Measurements from ENCODE around the gene RSPO4.

The RSPO4 gene

GRCh38 chr20:924639-925038 is 77.5 kb downstream of the RSPO4 start:
- H3K4me3 ChIP-seq (ENCODE audit: low read depth, low read length): no peak overlapping the region
- peak; percentile 78 for DNase-seq (ENCODE audit: low read depth)
- TF ChIP-seq, protein P1, sequence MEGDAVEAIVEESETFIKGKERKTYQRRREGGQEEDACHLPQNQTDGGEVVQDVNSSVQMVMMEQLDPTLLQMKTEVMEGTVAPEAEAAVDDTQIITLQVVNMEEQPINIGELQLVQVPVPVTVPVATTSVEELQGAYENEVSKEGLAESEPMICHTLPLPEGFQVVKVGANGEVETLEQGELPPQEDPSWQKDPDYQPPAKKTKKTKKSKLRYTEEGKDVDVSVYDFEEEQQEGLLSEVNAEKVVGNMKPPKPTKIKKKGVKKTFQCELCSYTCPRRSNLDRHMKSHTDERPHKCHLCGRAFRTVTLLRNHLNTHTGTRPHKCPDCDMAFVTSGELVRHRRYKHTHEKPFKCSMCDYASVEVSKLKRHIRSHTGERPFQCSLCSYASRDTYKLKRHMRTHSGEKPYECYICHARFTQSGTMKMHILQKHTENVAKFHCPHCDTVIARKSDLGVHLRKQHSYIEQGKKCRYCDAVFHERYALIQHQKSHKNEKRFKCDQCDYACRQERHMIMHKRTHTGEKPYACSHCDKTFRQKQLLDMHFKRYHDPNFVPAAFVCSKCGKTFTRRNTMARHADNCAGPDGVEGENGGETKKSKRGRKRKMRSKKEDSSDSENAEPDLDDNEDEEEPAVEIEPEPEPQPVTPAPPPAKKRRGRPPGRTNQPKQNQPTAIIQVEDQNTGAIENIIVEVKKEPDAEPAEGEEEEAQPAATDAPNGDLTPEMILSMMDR (IDR thresholded peaks at IDR 0.05; ENCODE audit: low read depth, low read length): no peak
- TF ChIP-seq MAX (IDR thresholded peaks at IDR 0.05; ENCODE audit: low read depth, low read length): peak; percentile 89

- H3K4me3 ChIP-seq (ENCODE audit: low read depth, low read length): no peak overlapping the region
- DNase-seq (ENCODE audit: low read depth): no peak
- no peak for TF ChIP-seq MYC (IDR thresholded peaks at IDR 0.05; ENCODE audit: low read depth, low read length)
- no peak for TF ChIP-seq MAX (IDR thresholded peaks at IDR 0.05; ENCODE audit: low read depth, low read length)
Observed at GRCh38 chr20:922781-923180, 79.3 kb downstream of the RSPO4 start.

- TF ChIP-seq, protein P1 (IDR thresholded peaks at IDR 0.05; ENCODE audit: low read depth, low read length): no peak
- TF ChIP-seq MYC (IDR thresholded peaks at IDR 0.05; ENCODE audit: low read depth, low read length): no peak
- no peak for TF ChIP-seq POLR2A (IDR thresholded peaks at IDR 0.05; ENCODE audit: extremely low read depth, insufficient read length)
- no peak for TF ChIP-seq MAX (IDR thresholded peaks at IDR 0.05; ENCODE audit: low read depth, low read length)
- no peak overlapping the region for H3K4me3 ChIP-seq (ENCODE audit: low read depth, low read length)
- DNase-seq (ENCODE audit: low read depth): no peak
Observed at GRCh38 chr20:921068-921467, 81.0 kb downstream of the RSPO4 start.

DNA sequence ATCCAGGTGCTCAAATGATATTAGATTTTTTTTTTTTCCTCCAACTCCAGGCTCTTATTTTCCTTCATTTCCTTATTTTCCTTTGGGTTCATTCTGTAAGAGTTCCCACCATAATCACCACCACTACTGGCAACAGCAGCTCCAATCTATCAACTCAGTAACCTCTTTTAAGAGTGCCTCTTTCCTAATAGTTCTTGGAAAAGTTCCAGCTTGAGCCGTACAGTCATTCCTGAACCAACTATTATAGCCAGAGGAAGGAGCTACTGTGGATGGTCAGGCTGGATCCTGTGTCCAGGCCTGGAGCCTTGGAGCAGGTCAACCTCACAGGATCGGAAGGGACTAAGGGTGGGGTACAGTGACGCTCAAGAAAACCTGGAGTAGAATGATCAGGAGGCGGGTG is 81.8 kb downstream of the RSPO4 start:
- TF ChIP-seq POLR2A (IDR thresholded peaks at IDR 0.05; ENCODE audit: extremely low read depth, insufficient read length): no peak
- no peak for TF ChIP-seq MYC (IDR thresholded peaks at IDR 0.05; ENCODE audit: low read depth, low read length)
- TF ChIP-seq, protein P1 (IDR thresholded peaks at IDR 0.05; ENCODE audit: low read depth, low read length): no peak
- TF ChIP-seq MAX (IDR thresholded peaks at IDR 0.05; ENCODE audit: low read depth, low read length): no peak
- no peak for DNase-seq (ENCODE audit: low read depth)
- no peak overlapping the region for H3K4me3 ChIP-seq (ENCODE audit: low read depth, low read length)

GRCh38 chr20:919491-919916 is 82.6 kb downstream of the RSPO4 start:
- TF ChIP-seq MAX (IDR thresholded peaks at IDR 0.05; ENCODE audit: low read depth, low read length) (no peak), POLR2A (IDR thresholded peaks at IDR 0.05; ENCODE audit: extremely low read depth, insufficient read length) (no peak), MYC (IDR thresholded peaks at IDR 0.05; ENCODE audit: low read depth, low read length) (no peak)
- TF ChIP-seq, protein P1 (IDR thresholded peaks at IDR 0.05; ENCODE audit: low read depth, low read length): no peak
- no peak for DNase-seq (ENCODE audit: low read depth)
- H3K4me3 ChIP-seq (ENCODE audit: low read depth, low read length): no peak overlapping the region

DNA sequence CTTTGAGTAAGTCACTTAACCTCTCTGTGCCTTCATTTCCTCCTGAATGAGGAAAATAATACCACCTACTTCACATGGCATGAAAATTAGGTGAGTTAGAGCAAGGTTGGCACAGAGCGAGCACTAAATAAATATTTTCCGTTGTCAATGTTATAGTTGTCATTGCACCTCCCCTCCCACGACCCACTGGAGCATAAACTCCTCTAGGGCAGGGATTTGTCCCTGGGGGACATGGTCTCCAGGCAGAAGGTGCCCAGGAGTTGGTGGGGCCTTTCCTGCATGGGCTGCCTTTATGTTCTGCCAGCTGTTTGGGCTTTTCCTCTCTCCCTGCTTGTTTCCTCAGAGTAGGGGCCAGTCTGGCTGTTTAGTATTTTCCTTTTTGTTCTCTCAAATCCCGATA is 84.7 kb downstream of the RSPO4 start:
- no peak for DNase-seq (ENCODE audit: low read depth)
- TF ChIP-seq POLR2A (IDR thresholded peaks at IDR 0.05; ENCODE audit: extremely low read depth, insufficient read length): no peak
- TF ChIP-seq, protein P1 (IDR thresholded peaks at IDR 0.05; ENCODE audit: low read depth, low read length): no peak
- no peak for TF ChIP-seq MYC (IDR thresholded peaks at IDR 0.05; ENCODE audit: low read depth, low read length)
- no peak for TF ChIP-seq MAX (IDR thresholded peaks at IDR 0.05; ENCODE audit: low read depth, low read length)
- no peak overlapping the region for H3K4me3 ChIP-seq (ENCODE audit: low read depth, low read length)
